ENCODE measurements around the gene TRIM64C. TPM values are rescaled to one million over a fixed set of nuclear protein-coding genes. Genes with fewer than 3 reads are reported as not detected.
"Not testable (repeated sequence)": the region's sequence is repeated elsewhere in the genome, so short reads cannot be mapped to it uniquely, and the experiment has no call there.

TRIM64C gene
- not detected for polyA plus RNA-seq (2013)

GRCh38 chr11:49059012-49059411 lies at the start of gene TRIM64C:
Gene TRIM64C (minus strand): TSS chr11:49059112. CDS start chr11:49059112, 0 bp downstream.
- H3K4me3 ChIP-seq (ENCODE audit: control insufficient read depth in 1 of 7, extremely low read depth in 1 of 7, insufficient read depth in 4 of 7, low read depth in 2 of 7, low read length in 6 of 7); H3K27ac ChIP-seq (ENCODE audit: insufficient read depth in 1 of 2, low read depth in 1 of 2, low read length in 2 of 2, poor library complexity in 1 of 2, severe bottlenecking in 2 of 2); H3K9me3 ChIP-seq (ENCODE audit: control extremely low read depth in 1 of 5, control insufficient read depth in 4 of 5, insufficient read depth in 2 of 5, low read depth in 1 of 5, low read length in 4 of 5); H3K36me3 ChIP-seq (ENCODE audit: control insufficient read depth in 4 of 4, insufficient read depth in 4 of 4, low read length in 3 of 4); H3K27me3 ChIP-seq (replicated peaks in 2 of 5; ENCODE audit: control insufficient read depth in 4 of 5, insufficient read depth in 5 of 5, low read length in 4 of 5); POLR2A ChIA-PET; CTCF ChIA-PET; H3K4me1 ChIP-seq (ENCODE audit: control extremely low read depth in 1 of 4, control insufficient read depth in 4 of 4, insufficient read depth in 4 of 4, low read length in 3 of 4); DNase-seq: not testable (repeated sequence)
- WGBS (ENCODE audit: insufficient coverage): 100% methylated on average over 2 of the region's 5 CpGs

DNA sequence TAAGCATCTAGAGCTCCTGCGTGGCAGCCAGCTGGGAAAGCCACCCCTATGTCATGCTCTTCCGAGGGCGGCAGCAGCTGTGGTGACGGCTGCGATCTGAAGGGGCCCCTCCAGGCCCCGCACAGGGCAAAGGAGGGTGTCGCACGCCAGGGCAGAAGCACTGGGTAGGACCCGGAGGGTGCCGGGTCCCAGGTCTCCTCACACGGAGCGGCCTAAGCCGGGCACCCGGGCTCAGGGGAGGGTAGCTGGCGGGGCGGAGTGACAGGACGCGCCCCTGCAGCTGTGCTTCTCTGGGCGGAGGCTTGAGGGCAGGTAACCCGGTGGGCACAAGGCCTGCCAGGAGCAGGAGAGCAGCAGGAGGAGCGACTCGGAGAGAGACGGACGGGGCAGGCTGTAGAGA lies 43.4 kb upstream of the TRIM64C start:
- WGBS (ENCODE audit: insufficient coverage): 91% methylated on average over 14 of the region's 24 CpGs
- POLR2A ChIA-PET; H3K4me3 ChIP-seq (ENCODE audit: control insufficient read depth in 1 of 7, extremely low read depth in 1 of 7, insufficient read depth in 4 of 7, low read depth in 2 of 7, low read length in 6 of 7); H3K27me3 ChIP-seq (replicated peaks in 2 of 5; ENCODE audit: control insufficient read depth in 4 of 5, insufficient read depth in 5 of 5, low read length in 4 of 5); H3K9me3 ChIP-seq (ENCODE audit: control extremely low read depth in 1 of 5, control insufficient read depth in 4 of 5, insufficient read depth in 2 of 5, low read depth in 1 of 5, low read length in 4 of 5); H3K27ac ChIP-seq (ENCODE audit: insufficient read depth in 1 of 2, low read depth in 1 of 2, low read length in 2 of 2, poor library complexity in 1 of 2, severe bottlenecking in 2 of 2); DNase-seq; H3K36me3 ChIP-seq (ENCODE audit: control insufficient read depth in 4 of 4, insufficient read depth in 4 of 4, low read length in 3 of 4); CTCF ChIA-PET; H3K4me1 ChIP-seq (ENCODE audit: control extremely low read depth in 1 of 4, control insufficient read depth in 4 of 4, insufficient read depth in 4 of 4, low read length in 3 of 4): not testable (repeated sequence)

- H3K9me3 ChIP-seq (ENCODE audit: control extremely low read depth in 1 of 5, control insufficient read depth in 4 of 5, insufficient read depth in 2 of 5, low read depth in 1 of 5, low read length in 4 of 5); CTCF ChIA-PET; H3K4me3 ChIP-seq (ENCODE audit: control insufficient read depth in 1 of 7, extremely low read depth in 1 of 7, insufficient read depth in 4 of 7, low read depth in 2 of 7, low read length in 6 of 7); H3K36me3 ChIP-seq (ENCODE audit: control insufficient read depth in 4 of 4, insufficient read depth in 4 of 4, low read length in 3 of 4); DNase-seq; H3K4me1 ChIP-seq (ENCODE audit: control extremely low read depth in 1 of 4, control insufficient read depth in 4 of 4, insufficient read depth in 4 of 4, low read length in 3 of 4); H3K27me3 ChIP-seq (replicated peaks in 2 of 5; ENCODE audit: control insufficient read depth in 4 of 5, insufficient read depth in 5 of 5, low read length in 4 of 5); H3K27ac ChIP-seq (ENCODE audit: insufficient read depth in 1 of 2, low read depth in 1 of 2, low read length in 2 of 2, poor library complexity in 1 of 2, severe bottlenecking in 2 of 2); POLR2A ChIA-PET: not testable (repeated sequence)
- WGBS (ENCODE audit: insufficient coverage): 90% methylated on average over 2 of the region's 5 CpGs
Measured at GRCh38 chr11:49069897-49070296, 11.0 kb upstream of the TRIM64C start.

DNA sequence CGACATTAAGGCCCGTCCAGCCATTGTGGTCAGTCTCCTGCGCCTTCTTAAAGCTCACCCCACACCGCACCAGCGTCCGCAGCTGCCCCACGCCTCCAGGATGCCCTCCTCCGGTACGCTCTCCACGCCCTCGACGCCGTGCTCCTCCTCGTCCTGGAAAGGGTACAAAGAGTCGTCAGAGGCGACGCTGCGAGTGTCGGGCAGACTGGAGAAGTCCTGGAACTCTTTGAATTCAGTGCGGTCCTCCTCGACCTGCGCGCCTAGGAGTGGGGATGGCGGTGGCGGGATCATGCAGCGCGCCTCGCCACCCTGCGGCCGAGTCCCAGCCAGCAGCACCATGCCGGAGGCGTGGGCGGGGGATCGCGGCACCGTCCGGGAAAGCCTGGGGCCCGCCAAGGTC lies 9.1 kb downstream of the TRIM64C start:
- H3K9me3 ChIP-seq (ENCODE audit: control extremely low read depth in 1 of 5, control insufficient read depth in 4 of 5, insufficient read depth in 2 of 5, low read depth in 1 of 5, low read length in 4 of 5): peaks cover 0 to 12% (median 2%) of the 10 kb centered on the region in 5 experiments
- DNase-seq; H3K4me3 ChIP-seq (ENCODE audit: control insufficient read depth in 1 of 7, extremely low read depth in 1 of 7, insufficient read depth in 4 of 7, low read depth in 2 of 7, low read length in 6 of 7); H3K27ac ChIP-seq (ENCODE audit: insufficient read depth in 1 of 2, low read depth in 1 of 2, low read length in 2 of 2, poor library complexity in 1 of 2, severe bottlenecking in 2 of 2); POLR2A ChIA-PET; H3K27me3 ChIP-seq (replicated peaks in 2 of 5; ENCODE audit: control insufficient read depth in 4 of 5, insufficient read depth in 5 of 5, low read length in 4 of 5); CTCF ChIA-PET; H3K4me1 ChIP-seq (ENCODE audit: control extremely low read depth in 1 of 4, control insufficient read depth in 4 of 4, insufficient read depth in 4 of 4, low read length in 3 of 4); H3K36me3 ChIP-seq (ENCODE audit: control insufficient read depth in 4 of 4, insufficient read depth in 4 of 4, low read length in 3 of 4): not testable (repeated sequence)
- WGBS (ENCODE audit: insufficient coverage): 60% methylated on average over 15 of the region's 38 CpGs

GRCh38 chr11:49048229-49048628 lies 10.7 kb downstream of the TRIM64C start:
- CTCF ChIA-PET; H3K4me1 ChIP-seq (ENCODE audit: control extremely low read depth in 1 of 4, control insufficient read depth in 4 of 4, insufficient read depth in 4 of 4, low read length in 3 of 4); DNase-seq; H3K4me3 ChIP-seq (ENCODE audit: control insufficient read depth in 1 of 7, extremely low read depth in 1 of 7, insufficient read depth in 4 of 7, low read depth in 2 of 7, low read length in 6 of 7); H3K27ac ChIP-seq (ENCODE audit: insufficient read depth in 1 of 2, low read depth in 1 of 2, low read length in 2 of 2, poor library complexity in 1 of 2, severe bottlenecking in 2 of 2); H3K27me3 ChIP-seq (replicated peaks in 2 of 5; ENCODE audit: control insufficient read depth in 4 of 5, insufficient read depth in 5 of 5, low read length in 4 of 5); H3K36me3 ChIP-seq (ENCODE audit: control insufficient read depth in 4 of 4, insufficient read depth in 4 of 4, low read length in 3 of 4); POLR2A ChIA-PET: not testable (repeated sequence)
- H3K9me3 ChIP-seq (ENCODE audit: control extremely low read depth in 1 of 5, control insufficient read depth in 4 of 5, insufficient read depth in 2 of 5, low read depth in 1 of 5, low read length in 4 of 5): peaks cover 0 to 12% (median 2%) of the 10 kb centered on the region in 5 experiments
- 78% methylated on average over 9 of the region's 28 CpGs for WGBS (ENCODE audit: insufficient coverage)

DNA sequence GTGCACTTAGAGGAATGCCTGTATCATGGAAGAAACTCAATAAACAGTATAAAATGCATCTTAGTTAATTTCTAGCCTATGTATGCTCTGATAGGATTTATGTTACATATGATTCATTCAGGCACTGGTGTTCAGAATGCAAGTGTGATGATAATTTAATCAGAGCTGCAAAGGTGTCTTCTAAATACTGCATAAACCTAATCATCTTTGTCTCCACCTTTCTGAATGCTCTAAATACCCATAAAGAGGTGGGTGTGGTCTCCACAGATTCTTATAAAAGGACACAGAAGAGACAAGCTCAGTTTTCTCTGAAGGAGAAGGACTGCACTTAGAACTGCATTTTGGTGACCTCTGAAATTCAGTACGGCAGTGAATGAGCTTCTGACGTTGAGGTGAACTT lies 30.4 kb downstream of the TRIM64C start, which contains the start of gene TRIM49B:
Gene TRIM49B, plus strand, starts transcription at position 301 of the 400 bp plus-strand sequence. CDS start 2,777 bp downstream, outside the sequence.
- H3K36me3 ChIP-seq (ENCODE audit: control insufficient read depth in 4 of 4, insufficient read depth in 4 of 4, low read length in 3 of 4); H3K4me1 ChIP-seq (ENCODE audit: control extremely low read depth in 1 of 4, control insufficient read depth in 4 of 4, insufficient read depth in 4 of 4, low read length in 3 of 4); H3K27ac ChIP-seq (ENCODE audit: insufficient read depth in 1 of 2, low read depth in 1 of 2, low read length in 2 of 2, poor library complexity in 1 of 2, severe bottlenecking in 2 of 2); H3K4me3 ChIP-seq (ENCODE audit: control insufficient read depth in 1 of 7, extremely low read depth in 1 of 7, insufficient read depth in 4 of 7, low read depth in 2 of 7, low read length in 6 of 7); H3K27me3 ChIP-seq (replicated peaks in 2 of 5; ENCODE audit: control insufficient read depth in 4 of 5, insufficient read depth in 5 of 5, low read length in 4 of 5); CTCF ChIA-PET; DNase-seq; H3K9me3 ChIP-seq (ENCODE audit: control extremely low read depth in 1 of 5, control insufficient read depth in 4 of 5, insufficient read depth in 2 of 5, low read depth in 1 of 5, low read length in 4 of 5); POLR2A ChIA-PET: not testable (repeated sequence)
- no CpG with 5 or more reads among the region's 2 CpGs for WGBS (ENCODE audit: insufficient coverage)

All from common myeloid progenitor, CD34-positive (primary cell).